HG02642 (cell line): ENCODE data around the gene BATF3.
A peak's percentile ranks its signal among the peaks of the same experiment; 100 is the strongest.
"Not testable (repeated sequence)": the region's sequence is repeated elsewhere in the genome, so short reads cannot be mapped to it uniquely, and the experiment has no call there.

Experiments
- ATAC-seq: cut with Tn5 transposase; IDR thresholded peaks from one replicate; pipeline ENCODE4 v1.9.1; 2021; ENCODE audit warnings: mild to moderate bottlenecking; ENCODE audit not compliant: unreplicated experiment, poor library complexity

BATF3 gene, protein sequence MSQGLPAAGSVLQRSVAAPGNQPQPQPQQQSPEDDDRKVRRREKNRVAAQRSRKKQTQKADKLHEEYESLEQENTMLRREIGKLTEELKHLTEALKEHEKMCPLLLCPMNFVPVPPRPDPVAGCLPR

GRCh38 chr1:212699625-212700222 lies at the start of gene BATF3:
Gene BATF3, minus strand, starts transcription at chr1:212699840. Its CDS starts 78 bp downstream, at chr1:212699762.
- ATAC-seq, result peak; percentile 28

DNA sequence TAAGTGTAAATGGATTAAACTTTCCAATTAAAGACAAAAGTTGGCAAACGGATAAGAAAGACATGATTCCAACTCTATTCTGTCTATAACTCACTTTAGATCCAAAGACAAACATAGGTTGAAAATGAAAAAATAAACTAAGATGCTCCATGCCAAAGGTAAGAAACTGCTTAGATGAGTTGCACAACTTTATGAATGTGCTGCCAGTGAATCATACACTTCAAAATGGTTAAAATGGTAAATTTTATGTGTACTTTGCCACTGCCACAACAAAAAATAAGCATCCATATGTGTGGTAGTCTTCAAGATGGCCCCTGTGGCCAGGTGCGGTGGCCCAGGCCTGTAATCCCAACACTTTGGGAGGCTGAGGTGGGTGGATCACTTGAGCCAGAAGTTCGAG lies 46.9 kb upstream of the BATF3 start:
- no peak for ATAC-seq

DNA sequence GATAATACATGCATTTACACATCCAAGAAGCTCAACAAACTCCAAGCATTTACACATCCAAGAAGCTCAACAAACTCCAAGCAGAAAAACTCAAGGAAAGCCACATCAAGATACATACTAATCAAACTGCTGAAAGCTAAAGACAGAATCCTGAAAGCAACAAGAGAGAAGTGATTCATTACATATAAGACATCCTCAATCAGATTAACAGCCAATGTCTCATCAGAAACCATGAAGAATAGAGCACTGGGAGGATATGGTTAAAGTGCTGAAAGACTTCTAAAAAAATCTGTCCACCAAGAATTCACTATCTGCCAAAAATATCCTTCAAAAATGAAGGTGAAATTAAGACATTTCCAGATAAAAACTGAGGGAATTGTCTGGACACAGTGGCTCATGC lies 45.7 kb upstream of the BATF3 start:
- no peak for ATAC-seq

DNA sequence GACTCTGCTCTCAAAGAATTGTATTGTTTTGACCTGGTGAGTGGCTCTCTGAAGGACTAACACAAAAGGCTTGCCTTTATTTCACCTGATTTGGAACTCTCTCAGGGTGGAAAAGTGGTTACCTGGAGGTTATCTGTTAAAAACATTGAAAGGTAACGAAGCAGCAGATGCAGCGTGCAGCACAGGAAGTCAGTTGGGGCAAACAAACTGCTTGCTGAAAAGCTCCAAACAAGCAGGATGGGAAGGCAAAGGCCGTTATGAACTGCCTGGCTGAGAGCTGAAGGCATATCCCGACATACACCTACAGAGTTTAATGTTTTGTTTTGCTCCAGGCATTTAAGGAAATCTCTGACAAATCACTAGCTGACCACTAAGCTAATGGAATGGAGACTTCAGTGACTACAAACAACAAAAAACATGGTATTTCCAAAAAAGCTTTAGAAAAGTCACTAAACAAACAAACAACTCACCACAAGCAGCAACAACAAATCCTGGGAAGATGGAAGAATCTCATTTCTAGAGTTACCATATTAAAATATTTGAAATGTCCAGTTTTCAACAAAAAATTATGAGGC lies 44.3 kb upstream of the BATF3 start:
- no peak for ATAC-seq

DNA sequence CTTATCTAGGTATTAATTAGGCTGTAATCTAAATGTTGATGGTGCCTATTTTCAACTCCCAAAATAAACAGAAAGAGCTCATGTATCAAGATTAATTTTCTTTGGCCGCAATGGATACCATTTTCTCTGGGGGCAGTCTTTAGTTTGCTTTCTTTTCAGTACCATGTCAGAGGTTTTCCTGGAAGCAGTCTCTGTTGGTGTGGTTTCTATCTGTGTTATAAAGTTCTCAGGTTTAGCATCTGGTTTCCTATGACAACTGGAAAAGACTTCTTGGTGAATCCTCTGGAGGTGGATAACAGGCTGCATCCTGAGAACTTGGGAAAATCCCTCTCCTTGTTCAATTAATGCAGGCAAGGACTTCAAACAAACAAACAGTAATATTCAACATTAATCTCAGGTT lies 38.7 kb upstream of the BATF3 start:
- ATAC-seq, result no peak

DNA sequence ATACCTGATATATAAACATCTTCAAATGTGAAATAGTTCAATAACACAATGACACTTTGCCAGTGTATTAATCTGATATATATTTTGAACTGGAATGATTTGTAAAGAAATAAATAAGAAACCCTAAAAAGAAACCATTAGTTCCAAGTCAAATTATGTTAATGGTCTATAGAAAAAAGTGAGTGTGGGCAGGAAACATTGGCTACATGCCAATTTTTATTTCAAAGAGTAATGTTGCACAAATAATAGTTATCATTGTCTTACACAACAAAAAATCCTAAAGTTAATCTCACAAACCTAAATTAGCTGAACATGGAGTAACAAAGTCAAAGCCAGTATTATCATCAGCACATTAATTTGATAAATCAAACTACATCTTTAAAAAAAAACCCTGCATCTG lies 37.9 kb upstream of the BATF3 start:
- ATAC-seq, result no peak

- ATAC-seq, result no peak
These were observed 33.5 kb upstream of the BATF3 start for GRCh38 chr1:212733109-212733508.

- ATAC-seq, result no peak
These were observed 32.0 kb upstream of the BATF3 start for GRCh38 chr1:212731630-212732029.

DNA sequence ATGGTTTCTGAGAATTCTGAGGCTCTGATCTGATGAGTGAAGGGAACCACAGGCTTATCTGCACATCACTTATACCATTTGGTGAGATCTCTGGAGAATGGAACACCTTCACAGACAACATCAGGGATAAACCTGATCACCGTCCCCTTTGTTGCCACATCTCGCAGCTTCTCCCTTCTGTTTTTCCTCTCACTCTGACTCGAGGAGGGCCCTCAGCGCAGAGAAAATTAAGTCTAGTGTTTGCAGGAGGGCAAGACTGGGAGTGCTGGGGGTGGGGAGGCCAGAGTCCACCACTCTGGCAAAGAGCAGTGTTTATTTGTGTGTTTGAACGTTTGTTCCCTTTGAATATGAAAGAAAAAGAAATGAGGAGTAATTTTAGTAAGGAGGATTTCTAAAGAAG lies 29.0 kb upstream of the BATF3 start:
- no peak for ATAC-seq

- no peak for ATAC-seq
These were observed 27.9 kb upstream of the BATF3 start for GRCh38 chr1:212727386-212728181.

DNA sequence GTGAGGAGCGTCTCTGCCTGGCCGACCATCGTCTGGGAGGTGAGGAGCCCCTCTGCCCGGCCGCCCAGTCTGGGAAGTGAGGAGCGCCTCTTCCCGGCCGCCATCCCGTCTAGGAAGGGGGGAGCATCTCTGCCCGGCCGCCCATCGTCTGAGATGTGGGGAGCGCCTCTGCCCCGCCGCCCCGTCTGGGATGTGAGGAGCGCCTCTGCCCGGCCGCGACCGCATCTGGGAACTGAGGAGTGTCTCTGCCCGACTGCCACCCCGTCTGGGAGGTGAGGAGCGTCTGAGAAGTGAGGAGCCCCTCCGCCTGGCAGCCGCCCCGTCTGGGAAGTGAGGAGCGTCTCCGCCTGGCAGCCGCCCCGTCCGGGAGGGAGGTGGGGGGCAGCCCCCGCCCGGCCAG lies 25.0 kb upstream of the BATF3 start:
- ATAC-seq, result not testable (repeated sequence)

DNA sequence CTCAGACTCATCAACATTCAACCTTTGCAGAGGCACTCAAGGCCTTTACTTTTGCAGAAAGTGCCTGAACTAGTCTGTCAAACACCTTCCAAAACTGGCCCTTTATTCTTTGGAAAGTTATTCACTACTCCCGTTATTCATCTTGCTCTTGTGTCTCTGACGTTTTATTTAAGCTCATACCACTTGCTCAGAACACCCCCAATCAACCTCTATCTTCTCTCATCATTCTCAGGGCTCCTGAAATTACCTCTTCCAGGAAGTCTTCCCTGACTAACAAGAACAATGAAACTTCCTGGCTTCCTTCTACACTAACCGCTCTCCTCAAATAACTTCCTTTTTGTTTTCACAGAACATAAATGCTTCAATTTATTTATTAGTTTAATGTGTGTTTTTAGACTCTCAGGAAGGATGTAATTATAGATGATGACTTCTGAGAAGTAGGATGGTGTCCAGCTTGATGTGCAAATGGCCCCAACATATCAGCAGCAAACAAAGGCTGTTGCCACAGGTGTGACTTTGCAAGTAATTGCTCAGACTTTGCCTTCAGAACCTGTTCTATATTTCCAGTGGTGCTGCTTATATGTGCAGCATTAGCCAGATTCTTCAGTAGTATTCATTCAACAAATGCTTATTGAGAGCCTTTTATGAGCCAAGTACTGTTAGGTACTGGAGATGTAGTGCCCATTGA lies 22.8 kb upstream of the BATF3 start:
- ATAC-seq, result no peak

DNA sequence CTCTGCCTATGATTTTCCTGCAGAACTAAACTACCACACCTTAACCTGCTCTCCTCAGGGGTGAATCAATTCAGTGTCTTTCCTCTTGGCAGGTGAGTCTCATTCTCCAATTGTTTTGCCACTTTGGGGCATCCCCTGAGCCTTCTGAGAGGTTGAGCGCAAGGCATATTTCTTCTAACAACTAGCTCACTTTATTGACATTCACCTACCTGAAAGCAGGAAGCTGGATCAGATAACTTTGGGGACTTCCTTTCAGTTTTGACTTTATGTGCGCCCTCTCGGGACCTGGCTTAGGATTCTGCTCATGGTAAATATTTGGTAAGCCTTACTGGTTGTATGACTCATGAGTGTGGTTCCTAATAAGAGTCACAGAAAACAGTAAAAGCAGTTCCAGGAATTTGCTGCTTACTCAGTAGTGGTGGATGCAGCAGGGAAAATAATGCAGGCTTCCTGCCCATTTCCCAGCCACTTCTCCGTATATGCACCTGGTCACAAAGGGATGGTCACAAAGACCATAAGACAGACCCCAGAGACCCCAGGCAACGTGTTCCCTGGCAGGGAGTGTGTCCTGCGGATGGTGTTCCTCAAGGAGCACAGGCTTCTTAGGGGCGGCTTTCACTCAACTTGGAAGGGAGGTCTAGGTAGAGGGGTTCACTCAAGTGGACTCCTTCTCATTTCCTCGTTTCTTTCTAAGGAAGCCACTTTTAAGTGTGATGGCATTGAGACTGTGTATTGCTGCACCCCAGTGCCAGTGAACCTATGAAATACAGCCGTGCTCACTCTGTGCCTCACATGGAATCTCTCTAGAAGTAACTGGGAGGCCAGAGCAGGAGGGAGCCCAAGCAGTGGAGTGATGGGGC lies 22.0 kb upstream of the BATF3 start:
- no peak for ATAC-seq

- ATAC-seq, result no peak
These were observed 20.0 kb upstream of the BATF3 start for GRCh38 chr1:212719633-212720032.

- no peak for ATAC-seq
These were observed 18.9 kb upstream of the BATF3 start for GRCh38 chr1:212718499-212718898.

DNA sequence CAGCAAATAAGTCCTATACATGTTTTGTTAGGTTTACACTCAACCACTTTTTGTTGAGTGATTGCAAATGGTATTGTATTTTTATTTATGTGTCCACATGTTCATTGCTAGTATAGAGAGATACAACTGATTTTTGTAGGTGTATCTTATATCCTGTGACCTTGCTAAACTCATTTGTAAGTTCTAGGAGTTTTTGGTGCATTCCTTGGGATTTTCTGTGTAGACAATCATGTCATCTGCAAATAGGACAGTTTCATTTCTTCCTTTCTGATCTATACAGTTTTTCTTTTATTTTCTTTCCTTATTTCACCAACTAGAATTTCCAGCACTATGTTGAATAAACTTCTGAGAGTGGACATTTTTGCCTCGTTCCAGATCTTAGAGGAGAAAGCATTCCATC lies 16.5 kb upstream of the BATF3 start:
- no peak for ATAC-seq

DNA sequence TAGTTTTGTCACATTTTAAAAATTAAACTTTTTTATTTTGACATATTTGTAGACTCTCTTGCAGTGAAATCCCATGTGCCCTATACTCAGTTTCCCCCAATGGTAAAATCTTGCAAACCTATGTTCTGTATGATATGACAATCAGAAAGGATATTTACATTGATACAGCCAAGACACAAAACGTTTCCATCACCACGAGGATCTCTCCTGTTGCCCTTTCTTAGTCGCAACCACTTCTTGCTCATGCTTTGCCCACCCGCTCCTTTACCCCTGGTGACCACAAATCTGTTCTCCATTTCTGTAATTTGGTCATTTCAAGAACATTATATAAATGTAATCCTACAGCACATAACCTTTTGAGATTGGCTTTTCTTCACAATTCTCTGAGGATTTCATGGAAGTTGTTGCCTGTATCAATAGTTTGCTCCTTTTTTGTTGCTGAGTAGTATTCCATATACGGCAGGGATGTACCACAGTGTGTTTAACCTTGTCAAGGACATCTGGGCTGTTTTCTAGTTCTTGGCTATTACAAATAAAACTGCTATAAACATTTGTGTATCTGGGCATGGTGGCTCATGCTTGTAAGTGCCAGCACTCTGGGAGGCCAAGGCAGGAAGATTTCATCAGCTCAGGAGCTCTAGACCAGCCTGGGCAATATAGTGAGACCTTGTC lies 14.0 kb upstream of the BATF3 start:
- ATAC-seq, result no peak

DNA sequence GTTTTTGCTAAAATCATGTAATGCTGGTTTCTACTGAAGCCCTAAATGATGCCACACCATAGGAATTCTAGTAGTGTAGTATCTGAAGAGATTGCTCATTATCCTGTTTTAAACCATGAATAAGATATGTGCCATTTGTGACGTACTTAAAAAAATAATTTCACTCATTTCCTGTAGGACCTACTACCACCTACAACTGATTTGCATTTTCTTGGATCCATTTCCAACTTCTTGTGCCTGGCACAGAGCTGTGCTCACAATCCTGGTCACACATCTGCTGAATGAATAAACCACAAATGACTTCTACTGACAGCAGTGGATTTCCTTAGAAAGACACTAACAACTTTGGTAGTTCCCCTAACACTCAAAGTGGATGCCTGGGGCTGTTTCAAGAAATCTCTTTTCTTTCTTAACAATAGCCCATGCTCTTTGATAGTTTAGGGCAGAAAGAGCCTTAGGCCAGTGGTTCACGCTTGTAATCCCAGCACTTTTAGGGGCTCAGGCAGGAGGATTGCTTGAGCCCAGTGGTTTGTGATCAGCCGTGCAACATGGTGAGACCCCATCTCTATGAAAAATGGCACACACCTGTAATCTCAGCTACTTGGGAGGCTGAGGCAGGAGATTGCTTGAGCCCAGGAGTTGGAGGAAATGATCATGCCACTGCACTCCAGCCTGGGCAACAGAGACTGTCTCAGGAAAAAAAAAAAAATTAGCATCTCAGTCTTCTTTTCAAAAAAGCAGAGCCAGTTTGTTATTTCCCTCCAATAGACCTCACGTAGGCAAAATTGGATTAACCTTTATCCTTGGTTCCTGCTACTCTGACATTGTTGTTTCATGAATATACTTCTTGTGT lies 13.0 kb upstream of the BATF3 start:
- ATAC-seq, result no peak

- not testable (repeated sequence) for ATAC-seq
These were observed 12.3 kb upstream of the BATF3 start for GRCh38 chr1:212711974-212712373.
